Activated naive CD4-positive, alpha-beta T cell treated with anti-CD3 and anti-CD28 coated beads, Interleukin-2, amount 10 ng/mL, durations not matched to agents 7 days and 5 days (primary cell): ENCODE results near the gene CACUL1.

Experiments used
- CTCF ChIA-PET: fragments of 350-600 bp; sonication (Branson Sonifier 250); formaldehyde crosslinking; loops from one replicate; lab custom pipeline; 2021; ENCODE audit warnings: antibody characterized with exemption; lab: Charles Lee
- DNase-seq: peaks from one replicate; pipeline ENCODE4 v3.0.0-alpha.2; 2020
- H3K27ac Mint-ChIP-seq: one replicate; pipeline ENCODE4 v1.8.0; 2021; ENCODE audit warnings: mild to moderate bottlenecking, moderate library complexity, mixed read lengths
- H3K27me3 Mint-ChIP-seq: one replicate; pipeline ENCODE4 v1.8.0; 2021; ENCODE audit warnings: mild to moderate bottlenecking, mixed read lengths
- H3K36me3 Mint-ChIP-seq: one replicate; pipeline ENCODE4 v1.8.0; 2021; ENCODE audit warnings: mixed read lengths
- H3K4me1 Mint-ChIP-seq: one replicate; pipeline ENCODE4 v1.8.0; 2021; ENCODE audit warnings: mixed read lengths
- H3K4me3 Mint-ChIP-seq: one replicate; pipeline ENCODE4 v1.8.0; 2021; ENCODE audit warnings: mild to moderate bottlenecking, moderate library complexity, mixed read lengths
- H3K9me3 Mint-ChIP-seq: one replicate; pipeline ENCODE4 v1.8.0; 2021; ENCODE audit warnings: mixed read lengths

CACUL1 gene

GRCh38 chr10:118778727-118779126 is 24.0 kb upstream of the CACUL1 start:
- DNase-seq: no peak
- Mint-ChIP-seq H3K36me3 (no peaks in the 10 kb centered on the region), H3K27ac (no peak overlapping the region), H3K9me3 (peaks cover 20% of the 10 kb centered on the region), H3K4me1 (peaks cover 4% of the 10 kb centered on the region), H3K27me3 (peaks cover 8% of the 10 kb centered on the region), H3K4me3 (no peak overlapping the region)
- CTCF ChIA-PET: no interaction called here

GRCh38 chr10:118776960-118777359 is 22.2 kb upstream of the CACUL1 start:
- Mint-ChIP-seq H3K27me3 (peaks cover 11% of the 10 kb centered on the region), H3K9me3 (peaks cover 20% of the 10 kb centered on the region), H3K36me3 (no peaks in the 10 kb centered on the region), H3K4me1 (peaks cover 4% of the 10 kb centered on the region), H3K4me3 (no peak overlapping the region), H3K27ac (no peak overlapping the region)
- CTCF ChIA-PET: no interaction called here
- no peak for DNase-seq

- CTCF ChIA-PET: no interaction called here
- Mint-ChIP-seq H3K36me3 (no peaks in the 10 kb centered on the region), H3K4me3 (no peak overlapping the region), H3K27me3 (peaks cover 14% of the 10 kb centered on the region), H3K9me3 (peaks cover 20% of the 10 kb centered on the region), H3K4me1 (peaks cover 4% of the 10 kb centered on the region), H3K27ac (no peak overlapping the region)
- DNase-seq: no peak
Measured at GRCh38 chr10:118776033-118776432, 21.3 kb upstream of the CACUL1 start.

GRCh38 chr10:118775478-118775877 is 20.7 kb upstream of the CACUL1 start:
- Mint-ChIP-seq H3K9me3 (peaks cover 20% of the 10 kb centered on the region), H3K27ac (no peak overlapping the region), H3K4me1 (peaks cover 4% of the 10 kb centered on the region), H3K4me3 (no peak overlapping the region), H3K36me3 (no peaks in the 10 kb centered on the region), H3K27me3 (peaks cover 14% of the 10 kb centered on the region)
- CTCF ChIA-PET: no interaction called here
- no peak for DNase-seq

- Mint-ChIP-seq H3K36me3 (no peaks in the 10 kb centered on the region), H3K4me1 (peaks cover 4% of the 10 kb centered on the region), H3K27ac (no peak overlapping the region), H3K9me3 (peaks cover 15% of the 10 kb centered on the region), H3K4me3 (no peak overlapping the region), H3K27me3 (peaks cover 15% of the 10 kb centered on the region)
- CTCF ChIA-PET: no interaction called here
- no peak for DNase-seq
Measured at GRCh38 chr10:118773041-118773440, 18.3 kb upstream of the CACUL1 start.

GRCh38 chr10:118771976-118772375 is 17.2 kb upstream of the CACUL1 start:
- peaks cover 15% of the 10 kb centered on the region for H3K27me3 Mint-ChIP-seq
- H3K4me1 Mint-ChIP-seq: peaks cover 4% of the 10 kb centered on the region
- CTCF ChIA-PET: interaction anchor here (0.7 kb wide), 1 partner anchor 21 kb away, joined by 3 read pairs; no protein-coding TSS in a partner anchor
- no peaks in the 10 kb centered on the region for H3K36me3 Mint-ChIP-seq
- peaks cover 8% of the 10 kb centered on the region for H3K9me3 Mint-ChIP-seq
- no peak for DNase-seq
- no peak overlapping the region for H3K4me3 Mint-ChIP-seq
- no peak overlapping the region for H3K27ac Mint-ChIP-seq

GRCh38 chr10:118769898-118770600 is 15.3 kb upstream of the CACUL1 start:
- Mint-ChIP-seq H3K36me3 (no peaks in the 10 kb centered on the region), H3K4me3 (no peak overlapping the region), H3K27ac (no peak overlapping the region), H3K27me3 (peaks cover 15% of the 10 kb centered on the region), H3K4me1 (no peaks in the 10 kb centered on the region), H3K9me3 (no peaks in the 10 kb centered on the region)
- CTCF ChIA-PET: no interaction called here
- no peak for DNase-seq

- Mint-ChIP-seq H3K9me3 (no peaks in the 10 kb centered on the region), H3K27me3 (peaks cover 17% of the 10 kb centered on the region), H3K27ac (no peak overlapping the region), H3K4me1 (no peaks in the 10 kb centered on the region), H3K36me3 (no peaks in the 10 kb centered on the region), H3K4me3 (no peak overlapping the region)
- DNase-seq: no peak
- CTCF ChIA-PET: interaction anchor here (0.9 kb wide), 1 partner anchor 14 kb away, joined by 4 read pairs; the partner anchor contains the start of gene CACUL1
Measured at GRCh38 chr10:118768041-118768919, 13.5 kb upstream of the CACUL1 start.

- Mint-ChIP-seq H3K36me3 (no peaks in the 10 kb centered on the region), H3K27me3 (peaks cover 17% of the 10 kb centered on the region), H3K4me3 (no peak overlapping the region), H3K27ac (no peak overlapping the region), H3K4me1 (no peaks in the 10 kb centered on the region), H3K9me3 (no peaks in the 10 kb centered on the region)
- no peak for DNase-seq
- CTCF ChIA-PET: no interaction called here
Measured at GRCh38 chr10:118767297-118768040, 12.7 kb upstream of the CACUL1 start.

- CTCF ChIA-PET: no interaction called here
- Mint-ChIP-seq H3K27ac (no peak overlapping the region), H3K36me3 (no peaks in the 10 kb centered on the region), H3K27me3 (peaks cover 12% of the 10 kb centered on the region), H3K4me1 (no peaks in the 10 kb centered on the region), H3K4me3 (no peak overlapping the region), H3K9me3 (no peaks in the 10 kb centered on the region)
- DNase-seq: no peak
Measured at GRCh38 chr10:118764195-118764594, 9.4 kb upstream of the CACUL1 start.

- CTCF ChIA-PET: no interaction called here
- no peak for DNase-seq
- H3K27ac Mint-ChIP-seq: no peak overlapping the region
- no peaks in the 10 kb centered on the region for H3K9me3 Mint-ChIP-seq
- no peaks in the 10 kb centered on the region for H3K36me3 Mint-ChIP-seq
- H3K4me3 Mint-ChIP-seq: no peak overlapping the region
- no peaks in the 10 kb centered on the region for H3K4me1 Mint-ChIP-seq
- H3K27me3 Mint-ChIP-seq: peaks cover 12% of the 10 kb centered on the region
Measured at GRCh38 chr10:118763202-118763988, 8.6 kb upstream of the CACUL1 start.

- H3K36me3 Mint-ChIP-seq: no peaks in the 10 kb centered on the region
Measured at GRCh38 chr10:118760265-118760664, 5.5 kb upstream of the CACUL1 start.

GRCh38 chr10:118758449-118758848 is 3.7 kb upstream of the CACUL1 start:
- peaks cover 22% of the 10 kb centered on the region for H3K27me3 Mint-ChIP-seq
- H3K4me3 Mint-ChIP-seq: no peak overlapping the region
- CTCF ChIA-PET: no interaction called here

More at GRCh38 chr10:118760265-118760664, 5.5 kb upstream of the CACUL1 start:
- CTCF ChIA-PET: no interaction called here
- H3K9me3 Mint-ChIP-seq: no peaks in the 10 kb centered on the region
- H3K4me1 Mint-ChIP-seq: peaks cover 6% of the 10 kb centered on the region
- peaks cover 27% of the 10 kb centered on the region for H3K27me3 Mint-ChIP-seq
- DNase-seq: no peak
- no peak overlapping the region for H3K27ac Mint-ChIP-seq
- no peak overlapping the region for H3K4me3 Mint-ChIP-seq

More at GRCh38 chr10:118758449-118758848, 3.7 kb upstream of the CACUL1 start:
- Mint-ChIP-seq H3K9me3 (no peaks in the 10 kb centered on the region), H3K4me1 (peaks cover 13% of the 10 kb centered on the region), H3K36me3 (no peaks in the 10 kb centered on the region), H3K27ac (no peak overlapping the region)
- DNase-seq: no peak
